Activated naive CD4-positive, alpha-beta T cell treated with anti-CD3 and anti-CD28 coated beads, Interleukin-2, amount 10 ng/mL, durations not matched to agents 7 days and 5 days (primary cell): ENCODE measurements around the gene VPS18.
A peak's percentile ranks its signal among the peaks of the same experiment; 100 is the strongest.

ENCODE experiments used
- CTCF ChIA-PET: fragments of 350-600 bp; sonication (Branson Sonifier 250); formaldehyde crosslinking; loops from one replicate; lab custom pipeline; 2021; ENCODE audit warnings: antibody characterized with exemption; lab: Charles Lee
- DNase-seq: peaks from one replicate; pipeline ENCODE4 v3.0.0-alpha.2; 2020
- H3K27ac Mint-ChIP-seq: one replicate; pipeline ENCODE4 v1.8.0; 2021; ENCODE audit warnings: mild to moderate bottlenecking, moderate library complexity, mixed read lengths
- H3K27me3 Mint-ChIP-seq: one replicate; pipeline ENCODE4 v1.8.0; 2021; ENCODE audit warnings: mild to moderate bottlenecking, mixed read lengths
- H3K36me3 Mint-ChIP-seq: one replicate; pipeline ENCODE4 v1.8.0; 2021; ENCODE audit warnings: mixed read lengths
- H3K4me1 Mint-ChIP-seq: one replicate; pipeline ENCODE4 v1.8.0; 2021; ENCODE audit warnings: mixed read lengths
- H3K4me3 Mint-ChIP-seq: one replicate; pipeline ENCODE4 v1.8.0; 2021; ENCODE audit warnings: mild to moderate bottlenecking, moderate library complexity, mixed read lengths
- H3K9me3 Mint-ChIP-seq: one replicate; pipeline ENCODE4 v1.8.0; 2021; ENCODE audit warnings: mixed read lengths

The VPS18 gene

GRCh38 chr15:40944510-40945296 lies 50.5 kb downstream of the VPS18 start:
- CTCF ChIA-PET, result no interaction called here

GRCh38 chr15:40948706-40949473 lies 54.6 kb downstream of the VPS18 start:
- H3K36me3 Mint-ChIP-seq, result peaks cover 4% of the 10 kb centered on the region
- H3K27me3 Mint-ChIP-seq, result peaks cover 28% of the 10 kb centered on the region
- DNase-seq, result no peak
- H3K9me3 Mint-ChIP-seq, result no peaks in the 10 kb centered on the region
- peaks cover 37% of the 10 kb centered on the region for H3K4me1 Mint-ChIP-seq
- no peak overlapping the region for H3K27ac Mint-ChIP-seq
- CTCF ChIA-PET, result interaction anchor here (1.2 kb wide), 1 partner anchor 8 kb away, joined by 3 read pairs; no protein-coding TSS in a partner anchor
- no peak overlapping the region for H3K4me3 Mint-ChIP-seq

More at GRCh38 chr15:40944510-40945296, 50.5 kb downstream of the VPS18 start:
- no peak for DNase-seq
- peaks cover 32% of the 10 kb centered on the region for H3K27me3 Mint-ChIP-seq
- no peak overlapping the region for H3K4me3 Mint-ChIP-seq
- peaks cover 1% of the 10 kb centered on the region for H3K36me3 Mint-ChIP-seq
- peaks cover 47% of the 10 kb centered on the region for H3K4me1 Mint-ChIP-seq
- no peaks in the 10 kb centered on the region for H3K9me3 Mint-ChIP-seq
- no peak overlapping the region for H3K27ac Mint-ChIP-seq

- CTCF ChIA-PET, result interaction anchor here (1.2 kb wide), 1 partner anchor 9 kb away, joined by 3 read pairs; no protein-coding TSS in a partner anchor
- Mint-ChIP-seq H3K27me3 (peaks cover 19% of the 10 kb centered on the region), H3K4me1 (peaks cover 40% of the 10 kb centered on the region), H3K4me3 (no peak overlapping the region), H3K27ac (no peak overlapping the region), H3K9me3 (no peaks in the 10 kb centered on the region), H3K36me3 (peaks cover 4% of the 10 kb centered on the region)
- no peak for DNase-seq
Measured at GRCh38 chr15:40949756-40950207, 55.5 kb downstream of the VPS18 start.

GRCh38 chr15:40951764-40952163 lies 57.5 kb downstream of the VPS18 start:
- CTCF ChIA-PET, result interaction anchor here (0.6 to 6.9 kb wide), 4 partner anchors 10 to 132 kb away, joined by 3 to 43 read pairs (median 5); no protein-coding TSS in a partner anchor
- no peak for DNase-seq
- peaks cover 43% of the 10 kb centered on the region for H3K4me1 Mint-ChIP-seq

GRCh38 chr15:40952301-40952900 lies 58.2 kb downstream of the VPS18 start:
- CTCF ChIA-PET, result interaction anchor here (0.6 to 6.9 kb wide), 4 partner anchors 10 to 273 kb away, joined by 3 to 43 read pairs (median 6); no protein-coding TSS in a partner anchor
- H3K9me3 Mint-ChIP-seq, result no peaks in the 10 kb centered on the region
- peaks cover 9% of the 10 kb centered on the region for H3K36me3 Mint-ChIP-seq
- peaks cover 43% of the 10 kb centered on the region for H3K4me1 Mint-ChIP-seq
- H3K4me3 Mint-ChIP-seq, result peak overlapping the region; percentile 94
- no peak for DNase-seq
- peaks cover 16% of the 10 kb centered on the region for H3K27me3 Mint-ChIP-seq
- peak overlapping the region; percentile 93 for H3K27ac Mint-ChIP-seq

More at GRCh38 chr15:40951764-40952163, 57.5 kb downstream of the VPS18 start:
- Mint-ChIP-seq H3K36me3 (peaks cover 9% of the 10 kb centered on the region), H3K4me3 (peak overlapping the region; percentile 94), H3K27ac (peak overlapping the region; percentile 93), H3K9me3 (no peaks in the 10 kb centered on the region), H3K27me3 (peaks cover 17% of the 10 kb centered on the region)

GRCh38 chr15:40952901-40953712 lies 58.9 kb downstream of the VPS18 start, which contains the start of gene CHAC1:
CHAC1 (plus strand) TSS chr15:40953471; CDS start chr15:40953584, 113 bp downstream.
- Mint-ChIP-seq H3K9me3 (no peaks in the 10 kb centered on the region), H3K27ac (peak within 1 kb of the TSS; percentile 93), H3K27me3 (peaks cover 17% of the 10 kb centered on the region), H3K36me3 (peaks cover 9% of the 10 kb centered on the region), H3K4me1 (peaks cover 43% of the 10 kb centered on the region), H3K4me3 (peak within 1 kb of the TSS; percentile 94)
- DNase-seq, result peak; percentile 98
- CTCF ChIA-PET, result interaction anchor here (0.6 to 6.9 kb wide), 6 partner anchors 11 to 272 kb away, joined by 3 to 43 read pairs (median 3); no protein-coding TSS in a partner anchor
